HEK293 (cell line): ENCODE data around the gene WASF2.

Experiments used
- GFI1B ChIP-seq: fragments of 450-650 bp; formaldehyde crosslinking; IDR thresholded peaks from 2 replicates; pipeline ENCODE4 v1.5.1; 2016; ENCODE audit warnings: missing biosample characterization, missing genetic modification characterization
- HOXA7 ChIP-seq: sonication (generic); formaldehyde crosslinking; IDR thresholded peaks from 2 replicates; pipeline ENCODE4 v1.8.1; 2022; ENCODE audit warnings: missing genetic modification reagents, borderline replicate concordance
- IKZF3 ChIP-seq: fragments of 450-650 bp; IDR thresholded peaks from 2 replicates; pipeline ENCODE4 v1.5.0; 2018; ENCODE audit warnings: missing biosample characterization, mild to moderate bottlenecking, missing genetic modification characterization, moderate library complexity
- ZNF157 ChIP-seq: fragments of 450-650 bp; formaldehyde crosslinking; IDR thresholded peaks from 2 replicates; pipeline ENCODE4 v1.5.1; 2016; ENCODE audit warnings: missing biosample characterization, missing genetic modification characterization
- ZNF292 ChIP-seq: fragments of 450-650 bp; formaldehyde crosslinking; IDR thresholded peaks from 2 replicates; pipeline ENCODE4 v1.5.1; 2016; ENCODE audit warnings: low read depth, missing biosample characterization, missing genetic modification characterization, borderline replicate concordance
- ZNF664 ChIP-seq: fragments of 450-650 bp; formaldehyde crosslinking; IDR thresholded peaks from 2 replicates; pipeline ENCODE4 v1.5.1; 2016; ENCODE audit warnings: missing biosample characterization, missing genetic modification characterization
- TF ChIP-seq, protein P1 (sequence below): fragments of 450-650 bp; formaldehyde crosslinking; IDR thresholded peaks from 2 replicates; pipeline ENCODE4 v1.5.1; 2016; ENCODE audit warnings: missing biosample characterization, missing genetic modification characterization
- TF ChIP-seq, protein P2 (sequence below): sonication (generic); formaldehyde crosslinking; IDR thresholded peaks from 2 replicates; pipeline ENCODE4 v1.8.1; 2022; ENCODE audit warnings: mild to moderate bottlenecking, moderate library complexity, missing genetic modification reagents
- TF ChIP-seq, protein P3 (sequence below): fragments of 450-650 bp; formaldehyde crosslinking; IDR thresholded peaks from 2 replicates; pipeline ENCODE4 v1.5.1; 2017; ENCODE audit warnings: missing biosample characterization, missing genetic modification characterization
- TF ChIP-seq, protein P4 (sequence below): fragments of 450-650 bp; formaldehyde crosslinking; IDR thresholded peaks from 2 replicates; pipeline ENCODE4 v1.5.1; 2016; ENCODE audit warnings: missing biosample characterization, missing genetic modification characterization

DNA sequence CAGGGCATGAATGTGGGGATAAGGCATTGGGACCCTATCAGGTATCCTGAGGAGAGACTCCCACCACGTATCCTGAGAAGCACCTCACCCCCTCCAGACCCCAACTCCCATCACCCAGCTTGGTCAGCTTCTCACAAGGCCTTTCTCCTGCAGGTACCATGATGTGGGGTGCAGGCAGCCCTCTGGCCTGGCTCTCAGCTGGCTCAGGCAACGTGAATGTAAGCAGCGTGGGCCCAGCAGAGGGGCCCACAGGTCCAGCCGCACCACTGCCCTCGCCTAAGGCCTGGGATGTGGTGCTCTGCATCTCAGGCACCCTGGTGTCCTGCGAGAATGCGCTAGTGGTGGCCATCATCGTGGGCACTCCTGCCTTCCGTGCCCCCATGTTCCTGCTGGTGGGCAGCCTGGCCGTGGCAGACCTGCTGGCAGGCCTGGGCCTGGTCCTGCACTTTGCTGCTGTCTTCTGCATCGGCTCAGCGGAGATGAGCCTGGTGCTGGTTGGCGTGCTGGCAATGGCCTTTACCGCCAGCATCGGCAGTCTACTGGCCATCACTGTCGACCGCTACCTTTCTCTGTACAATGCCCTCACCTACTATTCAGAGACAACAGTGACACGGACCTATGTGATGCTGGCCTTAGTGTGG, 96.2 kb downstream of the WASF2 start:
- TF ChIP-seq, protein P1, sequence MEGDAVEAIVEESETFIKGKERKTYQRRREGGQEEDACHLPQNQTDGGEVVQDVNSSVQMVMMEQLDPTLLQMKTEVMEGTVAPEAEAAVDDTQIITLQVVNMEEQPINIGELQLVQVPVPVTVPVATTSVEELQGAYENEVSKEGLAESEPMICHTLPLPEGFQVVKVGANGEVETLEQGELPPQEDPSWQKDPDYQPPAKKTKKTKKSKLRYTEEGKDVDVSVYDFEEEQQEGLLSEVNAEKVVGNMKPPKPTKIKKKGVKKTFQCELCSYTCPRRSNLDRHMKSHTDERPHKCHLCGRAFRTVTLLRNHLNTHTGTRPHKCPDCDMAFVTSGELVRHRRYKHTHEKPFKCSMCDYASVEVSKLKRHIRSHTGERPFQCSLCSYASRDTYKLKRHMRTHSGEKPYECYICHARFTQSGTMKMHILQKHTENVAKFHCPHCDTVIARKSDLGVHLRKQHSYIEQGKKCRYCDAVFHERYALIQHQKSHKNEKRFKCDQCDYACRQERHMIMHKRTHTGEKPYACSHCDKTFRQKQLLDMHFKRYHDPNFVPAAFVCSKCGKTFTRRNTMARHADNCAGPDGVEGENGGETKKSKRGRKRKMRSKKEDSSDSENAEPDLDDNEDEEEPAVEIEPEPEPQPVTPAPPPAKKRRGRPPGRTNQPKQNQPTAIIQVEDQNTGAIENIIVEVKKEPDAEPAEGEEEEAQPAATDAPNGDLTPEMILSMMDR (tag by site-specific recombination), result no peak
- TF ChIP-seq, protein P2, sequence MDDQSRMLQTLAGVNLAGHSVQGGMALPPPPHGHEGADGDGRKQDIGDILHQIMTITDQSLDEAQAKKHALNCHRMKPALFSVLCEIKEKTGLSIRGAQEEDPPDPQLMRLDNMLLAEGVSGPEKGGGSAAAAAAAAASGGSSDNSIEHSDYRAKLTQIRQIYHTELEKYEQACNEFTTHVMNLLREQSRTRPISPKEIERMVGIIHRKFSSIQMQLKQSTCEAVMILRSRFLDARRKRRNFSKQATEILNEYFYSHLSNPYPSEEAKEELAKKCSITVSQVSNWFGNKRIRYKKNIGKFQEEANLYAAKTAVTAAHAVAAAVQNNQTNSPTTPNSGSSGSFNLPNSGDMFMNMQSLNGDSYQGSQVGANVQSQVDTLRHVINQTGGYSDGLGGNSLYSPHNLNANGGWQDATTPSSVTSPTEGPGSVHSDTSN, result no peak
- TF ChIP-seq ZNF664 (tag by site-specific recombination), result no peak
- TF ChIP-seq ZNF157 (tag by site-specific recombination), result no peak
- TF ChIP-seq, protein P3, sequence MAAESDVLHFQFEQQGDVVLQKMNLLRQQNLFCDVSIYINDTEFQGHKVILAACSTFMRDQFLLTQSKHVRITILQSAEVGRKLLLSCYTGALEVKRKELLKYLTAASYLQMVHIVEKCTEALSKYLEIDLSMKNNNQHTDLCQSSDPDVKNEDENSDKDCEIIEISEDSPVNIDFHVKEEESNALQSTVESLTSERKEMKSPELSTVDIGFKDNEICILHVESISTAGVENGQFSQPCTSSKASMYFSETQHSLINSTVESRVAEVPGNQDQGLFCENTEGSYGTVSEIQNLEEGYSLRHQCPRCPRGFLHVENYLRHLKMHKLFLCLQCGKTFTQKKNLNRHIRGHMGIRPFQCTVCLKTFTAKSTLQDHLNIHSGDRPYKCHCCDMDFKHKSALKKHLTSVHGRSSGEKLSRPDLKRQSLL, result no peak
- no peak for TF ChIP-seq IKZF3 (tag by site-specific recombination)
- no peak for TF ChIP-seq ZNF292
- TF ChIP-seq GFI1B (tag by site-specific recombination), result no peak
- TF ChIP-seq, protein P4, sequence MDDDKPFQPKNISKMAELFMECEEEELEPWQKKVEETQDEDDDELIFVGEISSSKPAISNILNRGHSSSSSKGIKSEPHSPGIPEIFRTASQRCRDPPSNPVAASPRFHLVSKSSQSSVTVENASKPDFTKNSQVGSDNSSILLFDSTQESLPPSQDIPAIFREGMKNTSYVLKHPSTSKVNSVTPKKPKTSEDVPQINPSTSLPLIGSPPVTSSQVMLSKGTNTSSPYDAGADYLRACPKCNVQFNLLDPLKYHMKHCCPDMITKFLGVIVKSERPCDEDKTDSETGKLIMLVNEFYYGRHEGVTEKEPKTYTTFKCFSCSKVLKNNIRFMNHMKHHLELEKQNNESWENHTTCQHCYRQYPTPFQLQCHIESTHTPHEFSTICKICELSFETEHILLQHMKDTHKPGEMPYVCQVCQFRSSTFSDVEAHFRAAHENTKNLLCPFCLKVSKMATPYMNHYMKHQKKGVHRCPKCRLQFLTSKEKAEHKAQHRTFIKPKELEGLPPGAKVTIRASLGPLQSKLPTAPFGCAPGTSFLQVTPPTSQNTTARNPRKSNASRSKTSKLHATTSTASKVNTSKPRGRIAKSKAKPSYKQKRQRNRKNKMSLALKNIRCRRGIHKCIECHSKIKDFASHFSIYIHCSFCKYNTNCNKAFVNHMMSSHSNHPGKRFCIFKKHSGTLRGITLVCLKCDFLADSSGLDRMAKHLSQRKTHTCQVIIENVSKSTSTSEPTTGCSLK (tag by site-specific recombination), result no peak
- TF ChIP-seq HOXA7 (CRISPR knock-in tag), result no peak
